OCI-LY1 (cell line): ENCODE data around the gene RIMBP3C.
"Not testable (repeated sequence)": the region's sequence is repeated elsewhere in the genome, so short reads cannot be mapped to it uniquely, and the experiment has no call there.

Experiments used
- H2AFZ ChIP-seq: fragments of 200-600 bp; sonication (generic), shearing (Covaris generic); 2 replicates; pipeline ENCODE4 v1.6.0; 2014; ENCODE audit warnings: antibody characterized with exemption, mild to moderate bottlenecking, low read length
- H3F3A ChIP-seq: fragments of 200-600 bp; sonication (generic), shearing (Covaris generic); 2 replicates; pipeline ENCODE4 v1.6.0; 2014; ENCODE audit warnings: mild to moderate bottlenecking, antibody characterized with exemption, low read length, moderate library complexity; ENCODE audit not compliant: insufficient read depth
- H3K27ac ChIP-seq: fragments of 200-600 bp; sonication (generic); 2 replicates; pipeline ENCODE4 v1.5.1; 2014; ENCODE audit warnings: low read length, mixed run types, mild to moderate bottlenecking, low read depth; ENCODE audit not compliant: poor library complexity, severe bottlenecking
- H3K27me3 ChIP-seq: fragments of 200-600 bp; sonication (generic); 2 replicates; pipeline ENCODE4 v1.6.0; 2014; ENCODE audit warnings: antibody characterized with exemption, mild to moderate bottlenecking, low read length, moderate library complexity; ENCODE audit not compliant: insufficient read depth
- H3K36me3 ChIP-seq: fragments of 200-600 bp; sonication (generic); 2 replicates; pipeline ENCODE4 v1.6.1; 2014; ENCODE audit warnings: mild to moderate bottlenecking, antibody characterized with exemption, low read length, moderate library complexity, mixed read lengths; ENCODE audit not compliant: insufficient read depth
- H3K4me1 ChIP-seq: fragments of 200-600 bp; sonication (generic); 2 replicates; pipeline ENCODE4 v1.5.1; 2014; ENCODE audit warnings: mild to moderate bottlenecking, low read length, moderate library complexity; ENCODE audit not compliant: insufficient read depth, severe bottlenecking
- H3K4me2 ChIP-seq: fragments of 200-600 bp; sonication (generic), shearing (Covaris generic); 2 replicates; pipeline ENCODE4 v1.6.1; 2014; ENCODE audit warnings: low read length
- H3K4me3 ChIP-seq: fragments of 200-600 bp; sonication (generic); 2 replicates; pipeline ENCODE4 v1.5.1; 2014; ENCODE audit warnings: low read length, low read depth, mild to moderate bottlenecking, mixed read lengths; ENCODE audit not compliant: poor library complexity, severe bottlenecking
- H3K79me2 ChIP-seq: fragments of 200-600 bp; shearing (Covaris generic); 2 replicates; pipeline ENCODE4 v1.6.1; 2016; ENCODE audit warnings: mixed run types, low read length, mixed read lengths; ENCODE audit not compliant: insufficient read depth
- H3K9ac ChIP-seq: fragments of 200-600 bp; sonication (generic), shearing (Covaris generic); 2 replicates; pipeline ENCODE4 v1.6.1; 2014; ENCODE audit warnings: mild to moderate bottlenecking, low read length, mixed read lengths
- H3K9me2 ChIP-seq: fragments of 200-600 bp; sonication (generic), shearing (Covaris generic); 2 replicates; pipeline ENCODE4 v1.6.1; 2014; ENCODE audit warnings: low read depth, mild to moderate bottlenecking, low read length, mixed read lengths
- H3K9me3 ChIP-seq: fragments of 200-600 bp; shearing (Covaris generic); 2 replicates; pipeline ENCODE4 v1.6.1; 2014; ENCODE audit warnings: low read length, mixed read lengths
- H4K20me1 ChIP-seq: fragments of 200-600 bp; sonication (generic), shearing (Covaris generic); 2 replicates; pipeline ENCODE4 v1.6.0; 2016; ENCODE audit warnings: mild to moderate bottlenecking, low read length; ENCODE audit not compliant: insufficient read depth
- EZH2 ChIP-seq: fragments of 200-600 bp; sonication (generic), shearing (Covaris generic); IDR thresholded peaks from 2 replicates; pipeline ENCODE4 v1.8.0; 2017; ENCODE audit warnings: borderline replicate concordance, mixed run types, mild to moderate bottlenecking, antibody characterized with exemption, low read length, moderate library complexity, mixed read lengths
- TF ChIP-seq, protein P1 (sequence below): fragments of 200-600 bp; sonication (generic), shearing (Covaris generic); IDR thresholded peaks from 2 replicates; pipeline ENCODE4 v1.5.1; 2017; ENCODE audit warnings: mild to moderate bottlenecking, antibody characterized with exemption, low read length, moderate library complexity, mixed read lengths

The RIMBP3C gene

DNA sequence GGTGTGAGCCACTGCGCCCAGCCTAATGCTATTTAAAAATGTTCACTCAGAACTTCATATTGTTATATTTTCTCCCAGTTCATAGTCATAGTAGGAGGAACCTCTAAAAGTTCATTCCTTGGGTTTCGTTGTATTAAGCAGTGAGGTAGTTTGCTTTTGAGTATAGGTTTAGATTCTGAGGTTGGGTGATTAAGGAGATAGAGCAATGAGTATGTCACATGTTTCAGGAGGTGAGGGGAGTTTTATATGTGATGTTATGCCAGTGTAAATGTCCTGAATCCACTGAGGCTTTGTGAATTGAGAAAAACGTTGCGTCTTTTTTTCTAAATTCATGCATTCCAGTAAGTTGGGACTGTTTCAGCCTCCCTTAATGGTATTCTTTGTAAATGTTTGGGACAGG is 20.4 kb upstream of the RIMBP3C start:
- no peak overlapping the region for H2AFZ ChIP-seq
- no peaks in the 10 kb centered on the region for H3F3A ChIP-seq
- no peaks in the 10 kb centered on the region for H3K9me3 ChIP-seq
- no peak overlapping the region for H3K4me3 ChIP-seq
- H3K4me2 ChIP-seq, result no peak overlapping the region
- TF ChIP-seq, protein P1, sequence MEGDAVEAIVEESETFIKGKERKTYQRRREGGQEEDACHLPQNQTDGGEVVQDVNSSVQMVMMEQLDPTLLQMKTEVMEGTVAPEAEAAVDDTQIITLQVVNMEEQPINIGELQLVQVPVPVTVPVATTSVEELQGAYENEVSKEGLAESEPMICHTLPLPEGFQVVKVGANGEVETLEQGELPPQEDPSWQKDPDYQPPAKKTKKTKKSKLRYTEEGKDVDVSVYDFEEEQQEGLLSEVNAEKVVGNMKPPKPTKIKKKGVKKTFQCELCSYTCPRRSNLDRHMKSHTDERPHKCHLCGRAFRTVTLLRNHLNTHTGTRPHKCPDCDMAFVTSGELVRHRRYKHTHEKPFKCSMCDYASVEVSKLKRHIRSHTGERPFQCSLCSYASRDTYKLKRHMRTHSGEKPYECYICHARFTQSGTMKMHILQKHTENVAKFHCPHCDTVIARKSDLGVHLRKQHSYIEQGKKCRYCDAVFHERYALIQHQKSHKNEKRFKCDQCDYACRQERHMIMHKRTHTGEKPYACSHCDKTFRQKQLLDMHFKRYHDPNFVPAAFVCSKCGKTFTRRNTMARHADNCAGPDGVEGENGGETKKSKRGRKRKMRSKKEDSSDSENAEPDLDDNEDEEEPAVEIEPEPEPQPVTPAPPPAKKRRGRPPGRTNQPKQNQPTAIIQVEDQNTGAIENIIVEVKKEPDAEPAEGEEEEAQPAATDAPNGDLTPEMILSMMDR, result no peak
- no peak for TF ChIP-seq EZH2
- no peaks in the 10 kb centered on the region for H3K9me2 ChIP-seq
- no peaks in the 10 kb centered on the region for H3K27me3 ChIP-seq
- no peak overlapping the region for H3K9ac ChIP-seq
- no peak overlapping the region for H3K27ac ChIP-seq
- peaks cover 55% of the 10 kb centered on the region for H3K4me1 ChIP-seq
- peaks cover 89% of the 10 kb centered on the region for H3K79me2 ChIP-seq
- peaks cover 19% of the 10 kb centered on the region for H3K36me3 ChIP-seq
- peaks cover 6% of the 10 kb centered on the region; the same call in 1 of the 2 replicates for H4K20me1 ChIP-seq

DNA sequence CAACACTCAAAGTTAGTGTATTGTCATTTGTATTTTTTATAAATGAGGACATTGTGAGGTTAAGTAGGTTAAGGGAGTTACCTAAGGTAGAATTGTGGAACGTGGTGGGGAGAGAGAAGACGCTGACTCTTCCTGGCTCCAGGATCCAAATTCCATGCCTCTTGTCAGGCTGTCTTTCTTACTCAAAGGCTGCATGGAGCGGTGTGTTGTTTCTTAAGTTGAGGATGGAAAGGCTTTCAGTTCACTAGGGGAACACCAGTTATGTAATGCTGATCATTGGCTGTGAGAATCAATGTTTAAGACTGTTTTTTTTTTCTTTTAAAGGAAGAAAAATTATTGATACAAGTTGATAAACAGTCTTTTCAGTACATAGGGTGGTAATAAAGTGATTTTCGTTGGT is 19.1 kb upstream of the RIMBP3C start:
- peak overlapping the region; percentile 75 for H3K4me3 ChIP-seq
- H4K20me1 ChIP-seq, result peaks cover 6% of the 10 kb centered on the region; the same call in 1 of the 2 replicates
- H3F3A ChIP-seq, result no peaks in the 10 kb centered on the region
- no peaks in the 10 kb centered on the region for H3K9me2 ChIP-seq
- no peak overlapping the region for H2AFZ ChIP-seq
- peak overlapping the region; percentile 86; the same call in 1 of the 2 replicates for H3K9ac ChIP-seq
- H3K36me3 ChIP-seq, result peaks cover 19% of the 10 kb centered on the region
- H3K4me2 ChIP-seq, result peak overlapping the region; percentile 79
- no peaks in the 10 kb centered on the region for H3K27me3 ChIP-seq
- H3K4me1 ChIP-seq, result peaks cover 55% of the 10 kb centered on the region
- TF ChIP-seq, protein P1, result no peak
- no peak for TF ChIP-seq EZH2
- no peaks in the 10 kb centered on the region for H3K9me3 ChIP-seq
- peaks cover 77% of the 10 kb centered on the region for H3K79me2 ChIP-seq
- H3K27ac ChIP-seq, result no peak overlapping the region

DNA sequence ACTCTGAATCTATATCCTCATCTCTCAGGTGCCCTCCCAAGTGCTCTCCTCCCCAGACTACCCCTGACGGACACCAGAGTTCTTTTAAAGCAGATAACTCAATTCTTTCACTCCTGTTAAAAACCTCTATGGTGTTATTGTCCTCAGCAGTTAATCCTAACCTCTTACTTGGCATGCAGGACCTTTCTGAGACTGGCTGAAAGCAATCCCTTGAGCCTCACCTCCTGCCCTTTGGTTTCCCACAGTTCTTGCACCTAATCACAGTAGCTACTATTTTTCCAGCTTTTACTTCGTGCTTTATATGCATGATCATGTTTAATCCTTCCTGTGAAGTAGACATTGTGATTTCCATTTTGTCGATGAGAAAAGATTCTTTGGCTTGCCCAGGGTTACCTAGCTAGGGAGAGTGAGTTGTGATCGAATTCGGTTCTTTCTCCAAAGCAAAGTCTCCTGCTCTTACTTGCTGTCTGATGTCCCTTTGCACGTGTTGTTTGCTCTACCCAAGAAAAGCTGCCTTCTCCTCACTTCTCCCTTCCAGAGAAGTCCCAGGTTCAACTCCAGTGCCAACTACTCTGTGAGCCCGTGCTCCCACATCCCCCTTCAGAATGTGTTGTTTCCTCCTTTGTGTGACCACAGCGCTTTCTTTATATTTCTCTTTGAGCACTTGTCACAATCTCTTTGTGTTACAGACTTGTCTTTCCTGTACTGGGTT is 18.4 kb upstream of the RIMBP3C start:
- H3K27me3 ChIP-seq, result no peaks in the 10 kb centered on the region
- peak overlapping the region; percentile 79 for H3K4me2 ChIP-seq
- no peak overlapping the region for H3K27ac ChIP-seq
- H3K79me2 ChIP-seq, result peaks cover 69% of the 10 kb centered on the region
- H3K9me2 ChIP-seq, result no peaks in the 10 kb centered on the region
- H3K4me1 ChIP-seq, result peaks cover 55% of the 10 kb centered on the region
- no peak overlapping the region for H2AFZ ChIP-seq
- TF ChIP-seq, protein P1, result no peak
- TF ChIP-seq EZH2, result no peak
- peaks cover 19% of the 10 kb centered on the region for H3K36me3 ChIP-seq
- peak overlapping the region; percentile 86 for H3K9ac ChIP-seq
- peaks cover 6% of the 10 kb centered on the region; the same call in 1 of the 2 replicates for H4K20me1 ChIP-seq
- H3K4me3 ChIP-seq, result peak overlapping the region; percentile 75
- H3F3A ChIP-seq, result no peaks in the 10 kb centered on the region
- H3K9me3 ChIP-seq, result no peaks in the 10 kb centered on the region

DNA sequence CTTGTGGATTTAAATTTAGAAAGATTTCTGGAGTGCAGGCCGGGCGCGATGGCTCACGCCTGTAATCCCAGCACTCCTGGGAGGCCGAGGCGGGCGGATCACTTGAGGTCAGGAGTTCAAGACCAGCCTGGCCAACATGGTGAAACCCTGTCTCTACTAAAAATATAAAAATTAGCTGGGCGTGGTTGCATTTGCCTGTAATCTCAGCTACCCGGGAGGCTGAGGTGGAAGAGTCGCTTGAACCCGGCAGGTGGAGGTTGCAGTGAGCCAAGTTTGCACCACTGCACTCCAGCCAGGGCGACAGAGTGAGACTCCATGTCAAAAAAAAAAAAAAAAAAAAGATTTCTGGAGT is 17.8 kb upstream of the RIMBP3C start:
- H3K36me3 ChIP-seq, result peaks cover 19% of the 10 kb centered on the region
- H3K4me1 ChIP-seq, result peaks cover 49% of the 10 kb centered on the region
- not testable (repeated sequence) for H3K9me3 ChIP-seq, H3K9me2 ChIP-seq, H3K27me3 ChIP-seq, H2AFZ ChIP-seq, H3K27ac ChIP-seq, H3F3A ChIP-seq, H4K20me1 ChIP-seq
- H3K9ac ChIP-seq, result peak overlapping the region; percentile 86
- H3K4me2 ChIP-seq, result peak overlapping the region; percentile 79
- H3K79me2 ChIP-seq, result peaks cover 64% of the 10 kb centered on the region
- peak overlapping the region; percentile 75 for H3K4me3 ChIP-seq
